Measurements from ENCODE around the gene YIPF2.

YIPF2 gene

GRCh38 chr19:10892256-10892655, 36.2 kb downstream of the YIPF2 start:
- no peak for DNase-seq (ENCODE audit: low read depth in 1 of 2, low spot score in 1 of 2)
- Histone ChIP-seq H3K27ac (replicated peaks) (no peak overlapping the region), H3K4me3 (replicated peaks; ENCODE audit: insufficient read depth, low read length) (no peak overlapping the region), H3K27me3 (ENCODE audit: insufficient read depth, poor library complexity, severe bottlenecking) (no peaks in the 10 kb centered on the region)
- TF ChIP-seq, protein P1, sequence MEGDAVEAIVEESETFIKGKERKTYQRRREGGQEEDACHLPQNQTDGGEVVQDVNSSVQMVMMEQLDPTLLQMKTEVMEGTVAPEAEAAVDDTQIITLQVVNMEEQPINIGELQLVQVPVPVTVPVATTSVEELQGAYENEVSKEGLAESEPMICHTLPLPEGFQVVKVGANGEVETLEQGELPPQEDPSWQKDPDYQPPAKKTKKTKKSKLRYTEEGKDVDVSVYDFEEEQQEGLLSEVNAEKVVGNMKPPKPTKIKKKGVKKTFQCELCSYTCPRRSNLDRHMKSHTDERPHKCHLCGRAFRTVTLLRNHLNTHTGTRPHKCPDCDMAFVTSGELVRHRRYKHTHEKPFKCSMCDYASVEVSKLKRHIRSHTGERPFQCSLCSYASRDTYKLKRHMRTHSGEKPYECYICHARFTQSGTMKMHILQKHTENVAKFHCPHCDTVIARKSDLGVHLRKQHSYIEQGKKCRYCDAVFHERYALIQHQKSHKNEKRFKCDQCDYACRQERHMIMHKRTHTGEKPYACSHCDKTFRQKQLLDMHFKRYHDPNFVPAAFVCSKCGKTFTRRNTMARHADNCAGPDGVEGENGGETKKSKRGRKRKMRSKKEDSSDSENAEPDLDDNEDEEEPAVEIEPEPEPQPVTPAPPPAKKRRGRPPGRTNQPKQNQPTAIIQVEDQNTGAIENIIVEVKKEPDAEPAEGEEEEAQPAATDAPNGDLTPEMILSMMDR (IDR thresholded peaks at IDR 0.05; ENCODE audit: insufficient read depth, low read length): no peak
- TF ChIP-seq POLR2AphosphoS5 (IDR thresholded peaks at IDR 0.05; ENCODE audit: low read depth) (no peak), SPI1 (IDR thresholded peaks at IDR 0.05; ENCODE audit: borderline replicate concordance, low read depth) (no peak), GABPA (IDR thresholded peaks at IDR 0.05; ENCODE audit: low read depth) (no peak)
- TF ChIP-seq, protein P2, sequence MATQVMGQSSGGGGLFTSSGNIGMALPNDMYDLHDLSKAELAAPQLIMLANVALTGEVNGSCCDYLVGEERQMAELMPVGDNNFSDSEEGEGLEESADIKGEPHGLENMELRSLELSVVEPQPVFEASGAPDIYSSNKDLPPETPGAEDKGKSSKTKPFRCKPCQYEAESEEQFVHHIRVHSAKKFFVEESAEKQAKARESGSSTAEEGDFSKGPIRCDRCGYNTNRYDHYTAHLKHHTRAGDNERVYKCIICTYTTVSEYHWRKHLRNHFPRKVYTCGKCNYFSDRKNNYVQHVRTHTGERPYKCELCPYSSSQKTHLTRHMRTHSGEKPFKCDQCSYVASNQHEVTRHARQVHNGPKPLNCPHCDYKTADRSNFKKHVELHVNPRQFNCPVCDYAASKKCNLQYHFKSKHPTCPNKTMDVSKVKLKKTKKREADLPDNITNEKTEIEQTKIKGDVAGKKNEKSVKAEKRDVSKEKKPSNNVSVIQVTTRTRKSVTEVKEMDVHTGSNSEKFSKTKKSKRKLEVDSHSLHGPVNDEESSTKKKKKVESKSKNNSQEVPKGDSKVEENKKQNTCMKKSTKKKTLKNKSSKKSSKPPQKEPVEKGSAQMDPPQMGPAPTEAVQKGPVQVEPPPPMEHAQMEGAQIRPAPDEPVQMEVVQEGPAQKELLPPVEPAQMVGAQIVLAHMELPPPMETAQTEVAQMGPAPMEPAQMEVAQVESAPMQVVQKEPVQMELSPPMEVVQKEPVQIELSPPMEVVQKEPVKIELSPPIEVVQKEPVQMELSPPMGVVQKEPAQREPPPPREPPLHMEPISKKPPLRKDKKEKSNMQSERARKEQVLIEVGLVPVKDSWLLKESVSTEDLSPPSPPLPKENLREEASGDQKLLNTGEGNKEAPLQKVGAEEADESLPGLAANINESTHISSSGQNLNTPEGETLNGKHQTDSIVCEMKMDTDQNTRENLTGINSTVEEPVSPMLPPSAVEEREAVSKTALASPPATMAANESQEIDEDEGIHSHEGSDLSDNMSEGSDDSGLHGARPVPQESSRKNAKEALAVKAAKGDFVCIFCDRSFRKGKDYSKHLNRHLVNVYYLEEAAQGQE (IDR thresholded peaks at IDR 0.05; ENCODE audit: insufficient replicate concordance, low read depth): no peak

DNA sequence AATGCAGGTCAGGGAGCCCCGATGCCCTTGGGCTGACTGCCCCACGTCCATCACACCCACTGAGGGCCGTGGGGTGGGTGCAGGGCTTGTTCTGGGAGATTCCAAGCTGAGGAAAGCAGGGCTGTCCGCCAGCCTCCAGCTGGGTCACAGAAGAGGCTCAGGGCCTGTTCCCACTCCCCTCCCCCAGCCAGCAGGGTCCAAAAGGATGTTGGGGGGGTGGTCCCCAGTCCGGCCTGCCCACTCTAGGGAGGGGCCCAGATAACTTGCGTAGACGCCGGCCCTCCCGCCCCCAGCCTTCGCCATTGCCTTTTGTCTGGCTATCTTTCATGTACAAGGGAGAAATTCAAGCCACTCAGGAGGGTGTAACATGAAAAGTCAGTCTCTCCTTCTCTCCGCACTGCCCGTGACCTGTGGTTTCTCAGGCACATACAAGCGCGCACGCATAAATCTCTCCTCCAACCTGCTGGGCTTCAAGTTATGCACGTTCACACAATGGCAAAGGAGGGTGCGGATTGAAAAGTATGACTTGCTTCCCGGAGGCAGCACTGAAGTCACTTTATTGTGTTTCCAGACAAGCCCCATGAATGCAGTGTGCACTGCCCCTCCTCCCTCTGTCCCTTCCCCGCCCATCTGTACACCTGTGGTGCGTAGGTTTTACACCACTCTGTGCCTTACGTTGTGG, 36.9 kb downstream of the YIPF2 start:
- TF ChIP-seq GABPA (IDR thresholded peaks at IDR 0.05; ENCODE audit: low read depth): no peak
- TF ChIP-seq, protein P2 (IDR thresholded peaks at IDR 0.05; ENCODE audit: insufficient replicate concordance, low read depth): no peak
- TF ChIP-seq, protein P1 (IDR thresholded peaks at IDR 0.05; ENCODE audit: insufficient read depth, low read length): no peak
- TF ChIP-seq POLR2AphosphoS5 (IDR thresholded peaks at IDR 0.05; ENCODE audit: low read depth): no peak
- no peak for TF ChIP-seq SPI1 (IDR thresholded peaks at IDR 0.05; ENCODE audit: borderline replicate concordance, low read depth)
- Histone ChIP-seq H3K27me3 (ENCODE audit: insufficient read depth, poor library complexity, severe bottlenecking) (no peaks in the 10 kb centered on the region), H3K4me3 (replicated peaks; ENCODE audit: insufficient read depth, low read length) (no peak overlapping the region), H3K27ac (replicated peaks) (no peak overlapping the region)
- no peak for DNase-seq (ENCODE audit: low read depth in 1 of 2, low spot score in 1 of 2)

- Histone ChIP-seq H3K27me3 (ENCODE audit: insufficient read depth, poor library complexity, severe bottlenecking) (no peaks in the 10 kb centered on the region), H3K27ac (replicated peaks) (no peak overlapping the region), H3K4me3 (replicated peaks; ENCODE audit: insufficient read depth, low read length) (no peak overlapping the region)
- DNase-seq (ENCODE audit: low read depth in 1 of 2, low spot score in 1 of 2): no peak
- TF ChIP-seq, protein P1 (IDR thresholded peaks at IDR 0.05; ENCODE audit: insufficient read depth, low read length): no peak
- no peak for TF ChIP-seq SPI1 (IDR thresholded peaks at IDR 0.05; ENCODE audit: borderline replicate concordance, low read depth)
- TF ChIP-seq GABPA (IDR thresholded peaks at IDR 0.05; ENCODE audit: low read depth): no peak
- no peak for TF ChIP-seq POLR2AphosphoS5 (IDR thresholded peaks at IDR 0.05; ENCODE audit: low read depth)
- TF ChIP-seq, protein P2 (IDR thresholded peaks at IDR 0.05; ENCODE audit: insufficient replicate concordance, low read depth): no peak
These were observed 38.6 kb downstream of the YIPF2 start for GRCh38 chr19:10889880-10890279.

Data from HL-60 (cell line).